Measurements from ENCODE around the gene EBI3.

DNA sequence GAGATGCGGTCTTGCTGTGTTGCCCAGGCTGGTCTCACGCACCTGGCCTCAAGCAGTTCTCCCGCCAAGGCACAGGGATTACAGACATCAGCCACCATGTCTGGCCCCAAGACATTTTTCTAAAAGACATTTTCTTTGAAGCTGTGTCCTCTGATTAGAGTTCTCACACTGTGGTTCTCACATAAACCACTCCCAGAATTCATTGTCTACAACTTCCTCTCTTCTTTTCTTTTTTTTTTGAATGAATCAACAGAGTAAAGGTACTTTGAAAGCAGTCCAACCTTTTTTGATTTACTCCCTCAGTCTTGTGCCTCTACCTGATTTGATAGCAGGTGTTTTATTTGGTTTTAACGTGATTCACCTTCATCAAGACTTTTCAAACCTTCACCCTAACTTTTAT is 35.5 kb downstream of the EBI3 start:
- TF ChIP-seq EZH2 (IDR thresholded peaks at IDR 0.05) (no peak), POLR2AphosphoS5 (IDR thresholded peaks at IDR 0.05; ENCODE audit: borderline replicate concordance, low read depth, low read length) (no peak), FOXP2 (optimal IDR thresholded peaks at IDR 0.05; ENCODE audit: control extremely low read depth, extremely low read length, insufficient read depth) (no peak)

All from SK-N-MC (cell line).